T-helper 2 cell treated with Interferon-gamma antibody and Interleukin-4, amounts not matched to agents 100 ng/mL and 5 ng/mL, for 36 hours (primary cell): Measurements from ENCODE around the gene FOXL3. TPM values are rescaled to one million over a fixed set of nuclear protein-coding genes. Genes with fewer than 3 reads are reported as not detected.
"Not testable (repeated sequence)": the region's sequence is repeated elsewhere in the genome, so short reads cannot be mapped to it uniquely, and the experiment has no call there.

Experiments used
- intact Hi-C: fragments of 100-400 bp; cut with micrococcal nuclease; formaldehyde crosslinking; loops from one replicate; pipeline ENCODE4 v1.15.1; 2023
- total RNA-seq: library from RNA; stranded (reverse); gene quantifications from 2 replicates; pipeline ENCODE4 v1.2.3, GENCODE V29; 2022

The FOXL3 gene
- total RNA-seq, 1 donor from 2014 or later: not detected

GRCh38 chr7:254337-255037 is 35.5 kb upstream of the FOXL3 start:
- intact Hi-C loops: no loop called here

DNA sequence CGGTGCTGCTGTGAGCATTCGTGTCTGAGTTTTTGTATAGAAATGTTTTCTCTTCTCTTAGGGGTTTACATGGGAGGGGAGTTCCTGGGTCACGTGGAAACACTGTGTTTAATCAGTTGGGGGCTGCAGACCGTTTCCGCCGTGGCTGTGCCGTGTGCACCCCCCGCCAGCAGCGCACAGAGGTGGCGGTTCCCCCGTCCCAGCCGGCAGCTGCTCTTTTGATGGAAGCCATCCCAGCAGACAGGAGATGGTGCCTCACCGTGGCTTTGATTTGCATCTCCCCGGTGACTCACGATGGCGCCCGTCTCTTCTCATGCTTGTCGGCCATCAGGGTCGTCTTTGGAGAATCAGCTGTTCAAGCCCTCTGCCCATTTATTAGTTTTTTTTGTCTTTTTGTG is 34.9 kb upstream of the FOXL3 start:
- intact Hi-C loops: no loop called here

- intact Hi-C loops: no loop called here
Observed at GRCh38 chr7:255721-256361, 34.1 kb upstream of the FOXL3 start.

DNA sequence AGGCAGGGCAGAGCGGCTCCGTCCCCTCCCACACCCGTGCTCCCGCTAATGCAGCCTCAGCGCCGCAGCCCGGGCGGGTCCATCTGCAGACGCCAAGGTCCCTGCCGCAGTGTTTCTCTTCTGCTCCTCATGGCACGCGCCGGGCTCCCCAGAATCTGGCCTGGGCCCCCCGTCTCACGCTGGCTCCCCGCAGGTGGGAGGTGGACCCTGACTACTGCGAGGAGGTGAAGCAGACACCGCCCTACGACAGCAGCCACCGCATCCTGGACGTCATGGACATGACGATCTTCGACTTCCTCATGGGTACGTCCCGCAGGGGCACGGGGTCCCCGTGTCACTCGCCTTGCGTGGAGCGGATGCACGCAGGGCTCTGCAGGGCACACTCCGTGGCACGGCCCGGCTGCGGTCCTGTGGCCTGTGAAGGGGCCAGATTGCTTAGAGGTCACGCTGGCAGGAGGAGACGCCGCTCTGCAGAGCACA is 33.5 kb upstream of the FOXL3 start:
- intact Hi-C loops: no loop called here

DNA sequence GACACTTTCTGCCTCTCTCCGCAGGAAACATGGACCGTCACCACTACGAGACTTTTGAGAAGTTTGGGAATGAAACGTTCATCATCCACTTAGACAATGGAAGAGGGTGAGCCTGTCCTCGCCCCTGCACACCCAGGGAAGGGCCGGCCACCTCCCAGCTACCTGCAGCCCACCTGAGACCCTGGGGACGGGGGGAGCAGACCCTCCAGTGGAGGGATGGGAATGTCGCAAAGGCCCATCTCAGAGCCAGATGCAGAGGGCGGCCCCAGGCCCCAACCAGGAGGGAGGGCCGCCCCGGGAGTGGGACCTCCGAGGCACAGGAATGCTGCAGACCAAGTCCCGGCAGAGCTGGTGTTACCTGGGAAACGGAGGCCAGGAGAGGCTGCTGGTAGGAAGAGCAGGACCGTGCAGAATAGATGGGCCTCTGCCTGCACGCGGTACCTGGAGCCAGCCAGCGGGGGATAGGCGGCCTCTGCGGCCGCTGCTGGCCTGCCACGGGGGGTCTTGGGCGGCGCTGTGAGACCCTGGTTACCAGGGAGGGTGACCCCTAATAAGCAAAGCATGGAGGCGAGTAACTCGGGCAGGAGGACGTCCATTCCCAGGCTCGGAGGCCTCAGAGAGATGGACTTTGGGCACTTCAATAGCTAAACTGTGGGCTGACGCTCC is 32.9 kb upstream of the FOXL3 start:
- intact Hi-C loops: no loop called here

GRCh38 chr7:257647-257992 is 32.4 kb upstream of the FOXL3 start:
- intact Hi-C loops: no loop called here

GRCh38 chr7:258476-259190 is 31.3 kb upstream of the FOXL3 start:
- intact Hi-C loops: no loop called here

GRCh38 chr7:259191-259505 is 30.8 kb upstream of the FOXL3 start:
- intact Hi-C loops: no loop called here

DNA sequence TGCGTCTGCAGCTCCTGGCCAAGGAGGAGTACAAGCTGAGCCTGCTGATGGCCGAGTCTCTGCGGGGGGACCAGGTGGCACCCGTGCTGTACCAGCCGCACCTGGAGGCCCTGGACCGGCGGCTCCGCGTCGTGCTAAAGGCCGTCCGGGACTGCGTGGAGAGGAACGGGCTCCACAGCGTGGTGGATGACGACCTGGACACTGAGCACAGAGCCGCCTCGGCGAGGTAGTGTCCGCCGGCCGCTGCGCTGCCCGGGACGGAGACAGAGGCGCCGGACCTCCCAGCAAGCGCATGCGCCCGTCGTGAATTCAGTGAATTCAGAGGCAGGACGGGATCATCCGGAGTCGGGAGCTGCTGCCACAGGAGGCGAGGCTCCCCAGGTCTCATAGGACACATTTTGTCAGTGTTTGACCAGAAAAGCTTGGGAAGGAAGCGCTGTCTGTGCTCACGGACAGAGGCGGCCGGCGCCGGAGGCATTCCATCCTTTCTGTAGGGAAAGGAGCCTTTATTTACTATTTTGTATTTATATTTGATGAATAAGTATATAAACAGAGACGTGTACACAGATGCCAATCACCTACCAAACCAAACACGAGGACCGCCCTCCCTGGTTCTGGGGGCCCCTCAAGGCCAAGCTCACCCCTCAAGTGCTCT is 30.1 kb upstream of the FOXL3 start:
- intact Hi-C loops: no loop called here

- intact Hi-C loops: no loop called here
Observed at GRCh38 chr7:260441-261281, 29.3 kb upstream of the FOXL3 start.

DNA sequence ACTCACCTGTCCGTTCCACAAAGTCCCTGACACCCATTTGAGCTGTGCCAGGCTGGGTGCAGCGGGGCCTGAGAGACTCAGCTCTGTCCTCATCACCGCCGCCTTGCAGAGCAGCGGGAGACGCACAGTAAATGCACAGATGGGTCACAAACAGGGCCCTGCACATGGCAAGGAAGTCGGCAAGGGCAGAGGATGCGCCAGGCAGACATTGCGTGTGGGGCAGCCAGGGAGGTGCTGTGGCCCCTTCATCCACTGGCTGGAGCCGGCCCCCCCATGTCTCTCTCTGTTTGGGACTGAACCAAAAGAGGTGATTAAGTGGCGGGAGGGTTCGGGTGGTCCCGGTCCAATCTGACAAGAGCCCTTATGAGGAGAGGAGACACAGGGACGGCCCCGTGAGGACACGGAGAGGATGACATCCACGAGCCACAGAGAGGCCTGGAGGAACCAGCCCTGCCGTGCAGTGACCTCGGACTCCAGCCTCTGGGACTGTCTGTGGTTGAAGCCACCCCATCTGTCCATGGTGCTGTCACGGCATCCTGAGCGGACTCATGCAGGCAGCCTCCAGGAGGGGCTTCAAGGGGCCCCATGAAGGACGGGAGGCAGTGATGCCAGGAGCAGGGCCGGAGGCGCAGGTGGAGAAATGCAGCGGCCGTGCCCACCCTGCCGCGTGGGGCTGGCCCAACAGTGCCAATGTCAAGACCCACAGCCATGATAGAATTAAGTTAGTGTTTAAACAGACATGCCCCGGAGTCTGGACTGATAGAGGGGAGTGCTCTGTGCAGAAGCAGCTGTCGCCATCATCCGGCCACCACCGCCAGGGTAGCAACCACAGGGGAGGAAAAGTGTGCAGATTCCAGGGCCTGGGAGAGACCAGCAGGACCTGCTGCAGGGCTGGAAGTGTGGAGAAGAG is 28.4 kb upstream of the FOXL3 start:
- intact Hi-C loops: no loop called here

DNA sequence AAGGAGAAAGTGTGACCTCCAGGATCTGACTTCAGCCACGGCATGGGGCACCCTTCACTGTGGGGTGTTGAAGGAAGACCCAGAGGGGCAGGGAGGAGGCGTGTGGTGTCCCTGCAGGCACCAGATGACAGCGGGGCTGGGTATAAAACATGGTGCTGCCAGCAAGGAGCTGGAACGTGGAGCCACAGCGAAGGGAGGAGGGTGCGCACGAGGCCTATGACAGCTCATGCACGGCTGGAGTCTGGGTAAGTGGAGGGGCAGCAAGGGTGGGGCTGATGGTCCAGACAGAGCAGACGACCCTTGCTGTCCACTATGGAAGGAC is 27.8 kb upstream of the FOXL3 start:
- intact Hi-C loops: no loop called here

DNA sequence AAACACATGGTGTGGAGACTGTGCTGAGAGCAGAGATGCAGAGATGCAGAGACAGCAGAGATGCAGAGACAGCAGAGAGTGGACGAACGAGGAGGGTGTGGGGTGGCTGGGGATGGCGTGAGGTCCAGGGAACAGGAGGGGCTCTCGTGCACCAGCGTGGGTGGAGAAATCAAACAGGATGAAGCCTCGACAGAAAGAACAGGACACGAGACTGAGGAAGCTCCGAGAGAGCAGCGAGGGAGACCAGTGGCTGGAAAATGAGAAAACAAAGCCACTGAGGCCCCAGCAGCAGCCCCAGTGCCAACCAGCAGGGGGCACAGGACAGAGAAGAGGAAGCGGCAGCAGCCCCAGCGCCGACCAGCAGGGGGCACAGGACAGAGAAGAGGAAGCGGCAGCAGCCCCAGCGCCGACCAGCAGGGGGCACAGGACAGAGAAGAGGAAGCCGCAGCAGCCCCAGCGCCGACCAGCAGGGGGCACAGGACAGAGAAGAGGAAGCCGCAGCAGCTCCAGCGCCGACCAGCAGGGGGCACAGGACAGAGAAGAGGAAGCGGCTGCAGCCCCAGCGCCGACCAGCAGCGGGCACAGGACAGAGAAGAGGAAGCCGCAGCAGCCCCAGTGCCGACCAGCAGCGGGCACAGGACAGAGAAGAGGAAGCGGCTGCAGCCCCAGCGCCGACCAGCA is 27.2 kb upstream of the FOXL3 start:
- intact Hi-C loops: not testable (repeated sequence)

DNA sequence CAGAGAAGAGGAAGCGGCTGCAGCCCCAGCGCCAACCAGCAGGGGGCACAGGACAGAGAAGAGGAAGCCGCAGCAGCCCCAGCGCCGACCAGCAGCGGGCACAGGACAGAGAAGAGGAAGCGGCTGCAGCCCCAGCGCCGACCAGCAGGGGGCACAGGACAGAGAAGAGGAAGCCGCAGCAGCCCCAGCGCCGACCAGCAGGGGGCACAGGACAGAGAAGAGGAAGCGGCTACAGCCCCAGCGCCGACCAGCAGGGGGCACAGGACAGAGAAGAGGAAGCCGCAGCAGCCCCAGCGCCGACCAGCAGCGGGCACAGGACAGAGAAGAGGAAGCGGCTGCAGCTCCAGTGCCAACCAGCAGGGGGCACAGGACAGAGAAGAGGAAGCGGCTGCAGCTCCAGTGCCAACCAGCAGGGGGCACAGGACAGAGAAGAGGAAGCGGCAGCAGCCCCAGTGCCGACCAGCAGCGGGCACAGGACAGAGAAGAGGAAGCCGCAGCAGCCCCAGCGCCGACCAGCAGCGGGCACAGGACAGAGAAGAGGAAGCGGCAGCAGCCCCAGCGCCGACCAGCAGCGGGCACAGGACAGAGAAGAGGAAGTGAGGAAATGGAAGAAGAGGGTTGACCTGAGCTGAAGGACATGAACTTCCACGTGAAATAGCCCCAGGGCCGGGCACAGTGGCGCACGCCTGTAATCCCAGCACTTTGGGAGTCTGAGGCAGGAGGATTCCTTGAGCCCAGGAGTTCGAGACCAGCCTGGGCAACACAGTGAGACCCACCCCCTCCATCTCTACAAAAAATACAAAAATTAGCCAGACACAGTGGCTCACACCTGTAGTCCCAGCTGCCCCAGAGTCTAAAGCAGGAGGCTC is 26.3 kb upstream of the FOXL3 start:
- intact Hi-C loops: not testable (repeated sequence)

DNA sequence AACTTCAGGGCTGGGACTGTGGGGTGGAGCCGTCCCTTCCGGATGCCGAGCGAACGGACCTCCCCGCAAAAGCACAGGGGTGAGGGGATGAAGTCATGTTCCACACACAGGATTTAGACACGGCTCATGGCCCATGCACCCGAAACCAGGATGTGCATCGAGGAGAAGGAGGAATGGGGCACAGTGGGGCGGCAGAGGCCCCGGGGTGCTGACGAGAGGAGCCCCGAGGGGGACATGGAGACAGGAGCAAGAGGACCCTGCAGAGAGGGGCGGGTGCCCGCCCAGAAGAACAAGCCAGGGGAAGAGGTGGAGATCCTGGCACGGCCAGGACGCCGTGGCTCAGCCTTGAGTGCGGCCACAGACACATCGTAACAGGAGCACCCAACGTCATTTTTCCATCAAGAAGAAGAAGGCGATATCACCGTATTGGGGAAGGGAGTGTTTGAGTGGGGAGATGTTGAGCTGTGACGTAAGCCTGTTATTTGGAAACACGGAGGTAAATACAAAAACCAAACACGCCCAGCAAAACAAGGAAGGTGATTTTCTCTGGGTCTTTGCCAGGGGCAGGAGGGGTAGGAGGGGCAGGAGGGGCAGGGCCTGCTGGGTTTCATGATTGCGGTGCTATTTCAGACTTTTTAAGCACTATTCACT is 25.3 kb upstream of the FOXL3 start:
- intact Hi-C loops: no loop called here

DNA sequence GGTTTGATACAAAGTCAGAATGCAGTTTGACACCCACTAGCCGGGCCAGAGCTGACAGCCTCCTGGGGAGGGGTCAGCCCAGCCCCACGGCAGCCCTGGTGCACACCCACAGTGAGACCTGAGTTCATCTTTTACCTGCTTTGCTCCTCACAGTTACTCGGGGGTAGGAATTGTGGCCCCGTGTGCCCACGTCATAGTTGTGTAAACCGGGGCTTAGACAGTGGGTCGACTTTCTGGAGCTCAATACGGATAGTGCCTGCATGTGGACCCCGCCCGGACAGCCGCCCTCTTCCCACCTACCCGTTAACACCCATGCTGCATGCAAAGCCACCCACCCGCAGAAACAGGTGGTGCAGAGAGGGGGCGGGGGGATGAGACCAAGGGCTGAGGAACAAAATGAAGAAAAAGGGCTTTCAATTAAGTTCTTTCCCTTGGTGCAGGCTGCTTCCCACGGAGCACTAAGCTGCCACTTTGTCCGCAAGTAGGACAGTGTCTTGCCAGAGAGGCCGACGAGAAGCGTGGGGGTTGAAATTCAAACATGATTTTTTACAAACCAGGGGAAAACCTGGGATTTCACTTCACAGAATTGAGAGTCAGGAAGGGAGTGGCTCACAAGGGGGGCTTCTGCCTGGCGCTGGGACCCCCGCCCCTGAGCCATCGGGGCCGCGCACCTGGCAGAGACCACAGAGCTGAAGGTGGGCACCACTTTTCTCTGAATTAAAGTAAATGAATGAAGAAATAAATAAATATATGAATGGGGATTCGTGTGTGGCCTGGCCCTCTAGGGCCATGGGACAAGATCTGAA is 24.6 kb upstream of the FOXL3 start:
- intact Hi-C loops: no loop called here
